OCI-LY7 (cell line): Measurements from ENCODE around the gene JUNB. TPM values are rescaled to one million over a fixed set of nuclear protein-coding genes. Genes with fewer than 3 reads are reported as not detected.

Experiments
- BruUV-seq: library from RNA; stranded (reverse); fragments of 400-500 nt; replicated peaks from 2 replicates; lab custom pipeline; 2021; lab: Mats Ljungman, UMichigan
- CTCF ChIA-PET: fragments of 300-600 bp; sonication (Branson Sonifier 250); formaldehyde crosslinking; loops from one replicate; lab custom pipeline; 2022; ENCODE audit warnings: antibody characterized with exemption; ENCODE audit not compliant: unreplicated experiment; lab: Charles Lee
- POLR2A ChIA-PET: fragments of 300-600 bp; sonication (Branson Sonifier 250); formaldehyde crosslinking; loops from one replicate; lab custom pipeline; 2022; ENCODE audit warnings: antibody characterized with exemption; lab: Charles Lee
- DNase-seq: peaks from one replicate; pipeline ENCODE4 v3.0.0-alpha.2; 2015; ENCODE audit warnings: low spot score
- H2AFZ ChIP-seq: fragments of 200-600 bp; sonication (generic), shearing (Covaris generic); 2 replicates; pipeline ENCODE4 v1.6.1; 2014; ENCODE audit warnings: mild to moderate bottlenecking, antibody characterized with exemption, low read length, moderate library complexity
- H3K27ac ChIP-seq: fragments of 200-600 bp; sonication (generic); 2 replicates; pipeline ENCODE4 v1.5.1; 2014; ENCODE audit warnings: mixed run types, low read depth, mild to moderate bottlenecking, moderate library complexity, low read length, inconsistent platforms; ENCODE audit not compliant: poor library complexity, severe bottlenecking
- H3K36me3 ChIP-seq: fragments of 200-600 bp; sonication (generic); 2 replicates; pipeline ENCODE4 v1.6.1; 2014; ENCODE audit warnings: mild to moderate bottlenecking, antibody characterized with exemption, low read length, moderate library complexity, mixed read lengths; ENCODE audit not compliant: insufficient read depth
- H3K4me1 ChIP-seq: fragments of 200-600 bp; sonication (generic); 2 replicates; pipeline ENCODE4 v1.5.1; 2014; ENCODE audit warnings: mild to moderate bottlenecking, low read length; ENCODE audit not compliant: insufficient read depth, poor library complexity, severe bottlenecking
- H3K4me2 ChIP-seq: fragments of 200-600 bp; sonication (generic); 2 replicates; pipeline ENCODE4 v1.6.1; 2014; ENCODE audit warnings: mild to moderate bottlenecking, low read length
- H3K4me3 ChIP-seq: fragments of 200-600 bp; sonication (generic); 2 replicates; pipeline ENCODE4 v1.5.1; 2014; ENCODE audit warnings: mild to moderate bottlenecking, low read depth, low read length; ENCODE audit not compliant: poor library complexity, severe bottlenecking
- H3K79me2 ChIP-seq: fragments of 200-600 bp; sonication (generic); 2 replicates; pipeline ENCODE4 v1.6.1; 2016; ENCODE audit warnings: low read depth, mild to moderate bottlenecking, low read length, moderate library complexity, mixed read lengths; ENCODE audit not compliant: insufficient read depth
- H3K9me2 ChIP-seq: fragments of 200-600 bp; sonication (generic); 2 replicates; pipeline ENCODE4 v1.6.1; 2016; ENCODE audit warnings: mild to moderate bottlenecking, low read length, mixed read lengths; ENCODE audit not compliant: insufficient read depth
- H3K9me3 ChIP-seq: fragments of 200-600 bp; sonication (generic); 2 replicates; pipeline ENCODE4 v1.6.1; 2014; ENCODE audit warnings: mild to moderate bottlenecking, mixed run types, low read length, mixed read lengths
- H4K20me1 ChIP-seq: fragments of 200-600 bp; sonication (generic); 2 replicates; pipeline ENCODE4 v1.6.1; 2014; ENCODE audit warnings: mild to moderate bottlenecking, antibody characterized with exemption, low read length, moderate library complexity, mixed read lengths; ENCODE audit not compliant: insufficient read depth
- EZH2phosphoT487 ChIP-seq: fragments of 200-600 bp; sonication (generic); IDR thresholded peaks from 2 replicates; pipeline ENCODE4 v1.6.1; 2018; ENCODE audit warnings: low read depth, borderline replicate concordance, mild to moderate bottlenecking, mixed run types, antibody characterized with exemption, low read length, moderate library complexity, mixed read lengths
- intact Hi-C: fragments of 100-400 bp; cut with micrococcal nuclease; formaldehyde crosslinking; loops from one replicate; pipeline ENCODE4 v1.10.0; 2022; ENCODE audit not compliant: unreplicated experiment
- total RNA-seq, 2 experiments: library from RNA; depleted of rRNA in 1 of 2; stranded (reverse); fragments of >200 nt in 1 of 2; shearing (Covaris generic) in 1 of 2; gene quantifications; 2 replicates each; pipeline ENCODE4 v1.2.3, GENCODE V29; 2014 to 2022
- TF ChIP-seq, protein P1 (sequence below): fragments of 200-600 bp; sonication (generic); conservative IDR thresholded peaks from 2 replicates; pipeline ENCODE4 v1.5.1; 2014; ENCODE audit warnings: mild to moderate bottlenecking, antibody characterized with exemption, low read length, moderate library complexity, mixed read lengths

JUNB gene
- total RNA-seq, 2 experiments from 2014 or later = 31.8 to 45.5 TPM

DNA sequence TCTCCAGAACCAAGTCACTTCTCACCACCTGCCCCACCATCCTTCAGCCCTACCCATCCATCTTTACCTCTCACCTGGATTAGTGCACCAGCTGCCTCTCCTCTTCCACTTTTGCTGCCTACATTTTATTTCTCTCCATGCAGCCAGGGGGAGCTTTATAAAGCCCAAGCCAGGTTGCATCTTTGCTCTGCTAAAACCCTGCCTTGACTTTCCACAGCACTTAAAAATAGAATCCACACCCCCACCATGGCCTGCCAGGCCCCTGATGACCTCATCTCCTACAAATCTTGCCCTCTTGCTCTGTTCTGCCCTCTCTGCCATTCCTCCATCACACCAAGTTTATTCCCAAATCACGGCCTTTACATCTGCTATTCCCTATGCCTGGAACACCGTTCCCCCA is 17.7 kb upstream of the JUNB start:
- H3K9me2 ChIP-seq = no peaks in the 10 kb centered on the region
- H2AFZ ChIP-seq = no peak overlapping the region
- no peaks in the 10 kb centered on the region for H3K9me3 ChIP-seq
- peak; percentile 45 for DNase-seq
- no peak overlapping the region for H3K4me2 ChIP-seq
- H4K20me1 ChIP-seq = no peaks in the 10 kb centered on the region
- no peak overlapping the region for H3K4me3 ChIP-seq
- ChIA-PET CTCF (no interaction called here), POLR2A (no interaction called here)
- no TSS peak for BruUV-seq
- TF ChIP-seq, protein P1, sequence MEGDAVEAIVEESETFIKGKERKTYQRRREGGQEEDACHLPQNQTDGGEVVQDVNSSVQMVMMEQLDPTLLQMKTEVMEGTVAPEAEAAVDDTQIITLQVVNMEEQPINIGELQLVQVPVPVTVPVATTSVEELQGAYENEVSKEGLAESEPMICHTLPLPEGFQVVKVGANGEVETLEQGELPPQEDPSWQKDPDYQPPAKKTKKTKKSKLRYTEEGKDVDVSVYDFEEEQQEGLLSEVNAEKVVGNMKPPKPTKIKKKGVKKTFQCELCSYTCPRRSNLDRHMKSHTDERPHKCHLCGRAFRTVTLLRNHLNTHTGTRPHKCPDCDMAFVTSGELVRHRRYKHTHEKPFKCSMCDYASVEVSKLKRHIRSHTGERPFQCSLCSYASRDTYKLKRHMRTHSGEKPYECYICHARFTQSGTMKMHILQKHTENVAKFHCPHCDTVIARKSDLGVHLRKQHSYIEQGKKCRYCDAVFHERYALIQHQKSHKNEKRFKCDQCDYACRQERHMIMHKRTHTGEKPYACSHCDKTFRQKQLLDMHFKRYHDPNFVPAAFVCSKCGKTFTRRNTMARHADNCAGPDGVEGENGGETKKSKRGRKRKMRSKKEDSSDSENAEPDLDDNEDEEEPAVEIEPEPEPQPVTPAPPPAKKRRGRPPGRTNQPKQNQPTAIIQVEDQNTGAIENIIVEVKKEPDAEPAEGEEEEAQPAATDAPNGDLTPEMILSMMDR = peak; percentile 57
- TF ChIP-seq EZH2phosphoT487 = no peak
- no peaks in the 10 kb centered on the region for H3K36me3 ChIP-seq
- H3K27ac ChIP-seq = no peak overlapping the region
- H3K4me1 ChIP-seq = peaks cover 24% of the 10 kb centered on the region
- intact Hi-C loops = no loop called here
- no peaks in the 10 kb centered on the region for H3K79me2 ChIP-seq

GRCh38 chr19:12774588-12775555 is 16.4 kb upstream of the JUNB start, which contains the start of gene HOOK2:
Gene HOOK2, minus strand, starts transcription at chr19:12775552. Its CDS starts 103 bp downstream, at chr19:12775449.
- Histone ChIP-seq H3K9me2 (no peaks in the 10 kb centered on the region), H3K27ac (no peak within 1 kb of the TSS), H3K9me3 (no peaks in the 10 kb centered on the region), H2AFZ (no peak within 1 kb of the TSS; the same call in 1 of the 2 replicates), H3K36me3 (no peaks in the 10 kb centered on the region), H3K4me3 (peak within 1 kb of the TSS; percentile 70), H3K4me1 (peaks cover 34% of the 10 kb centered on the region), H3K79me2 (no peaks in the 10 kb centered on the region), H3K4me2 (peak within 1 kb of the TSS; percentile 79), H4K20me1 (no peaks in the 10 kb centered on the region)
- intact Hi-C loops = no loop called here
- TF ChIP-seq, protein P1 = no peak
- POLR2A ChIA-PET = no interaction called here
- CTCF ChIA-PET = no interaction called here
- BruUV-seq = no TSS peak
- DNase-seq = no peak
